Tibial artery (tissue), 4 donors: ENCODE data around the gene PIP4K2C.

Experiments
- DNase-seq, 2 donors: peaks; one replicate each; pipeline ENCODE4 v3.0.0-alpha.2; 2019
- H3K27ac ChIP-seq, 2 donors: fragments of 200-600 bp; sonication (generic) in 1 of 2; 1 replicate in 1 of 2; 2 replicates in 1 of 2; pipeline ENCODE4 v1.5.1; 2018 to 2019; ENCODE audit warnings: mild to moderate bottlenecking in 1 of 2
- H3K27me3 ChIP-seq, 2 donors: fragments of 200-600 bp; sonication (generic) in 1 of 2; one replicate each; pipeline versions ENCODE4 v1.5.1 to v1.6.0; 2016 to 2019
- H3K36me3 ChIP-seq, 3 donors: fragments of 200-600 bp; sonication (generic) in 2 of 3; one replicate each; pipeline ENCODE4 v1.5.1; 2016 to 2019; ENCODE audit warnings: mild to moderate bottlenecking in 2 of 3
- H3K4me1 ChIP-seq, 4 donors: fragments of 200-600 bp; sonication (generic) in 2 of 4; 1 replicate in 3 of 4; 2 replicates in 1 of 4; pipeline ENCODE4 v1.5.1; 2016 to 2019
- H3K4me3 ChIP-seq, 2 donors: fragments of 200-600 bp; sonication (generic) in 1 of 2; 1 replicate in 1 of 2; 2 replicates in 1 of 2; pipeline ENCODE4 v1.5.1; 2018 to 2019; ENCODE audit warnings: mild to moderate bottlenecking in 2 of 2
- H3K9me3 ChIP-seq, 3 donors: fragments of 200-600 bp; sonication (generic) in 1 of 3; one replicate each; pipeline ENCODE4 v1.5.1; 2016 to 2019
- CTCF ChIP-seq, 2 experiments: fragments of 200-600 bp in 1 of 2; fragments of 450-650 bp in 1 of 2; IDR thresholded peaks; one replicate each; pipeline ENCODE4 v1.5.1; 2017 to 2019; ENCODE audit warnings: antibody characterized with exemption in 2 of 2, mild to moderate bottlenecking in 1 of 2, moderate library complexity in 1 of 2
- intact Hi-C: fragments of 100-400 bp; cut with DNase I; formaldehyde crosslinking; loops from one replicate; pipeline ENCODE4 v1.15.0; 2023; ENCODE audit warnings: low total_unique reads

PIP4K2C gene

GRCh38 chr12:57603324-57603723 is 12.3 kb downstream of the PIP4K2C start:
- Histone ChIP-seq H3K27me3 (no peaks in the 10 kb centered on the region), H3K36me3 (peaks cover 14 to 64% (median 35%) of the 10 kb centered on the region in 3 donors), H3K4me3 (peak overlapping the region in 1 of 2 donors; percentile 89), H3K4me1 (peaks cover 0 to 29% (median 19%) of the 10 kb centered on the region in 4 donors), H3K27ac (peak overlapping the region; percentile 99 to 100), H3K9me3 (no peaks in the 10 kb centered on the region)
- TF ChIP-seq CTCF (IDR thresholded peaks at IDR 0.05): no peak
- intact Hi-C loops: no loop called here
- no peak for DNase-seq

- Histone ChIP-seq H3K27me3 (no peaks in the 10 kb centered on the region), H3K9me3 (no peaks in the 10 kb centered on the region), H3K4me1 (peaks cover 0 to 32% (median 20%) of the 10 kb centered on the region in 4 donors), H3K36me3 (peaks cover 14 to 64% (median 33%) of the 10 kb centered on the region in 3 donors), H3K4me3 (peak overlapping the region; percentile 83 to 89), H3K27ac (peak overlapping the region; percentile 99 to 100)
- DNase-seq: peak; percentile 72 to 93
- no peak for TF ChIP-seq CTCF (IDR thresholded peaks at IDR 0.05)
- intact Hi-C loops: no loop called here
Measured at GRCh38 chr12:57603815-57604453, 12.9 kb downstream of the PIP4K2C start.

GRCh38 chr12:57604454-57604991 is 13.5 kb downstream of the PIP4K2C start, which contains the start of gene DTX3:
Gene DTX3, plus strand, starts transcription at chr12:57604824. Its CDS starts 1,694 bp downstream, at chr12:57606518.
- peak within 1 kb of the TSS; percentile 99 to 100 for H3K27ac ChIP-seq
- H3K4me1 ChIP-seq: peaks cover 0 to 38% (median 26%) of the 10 kb centered on the region in 4 donors
- no peaks in the 10 kb centered on the region for H3K9me3 ChIP-seq
- peaks cover 12 to 58% (median 27%) of the 10 kb centered on the region in 3 donors for H3K36me3 ChIP-seq
- no peak for TF ChIP-seq CTCF (IDR thresholded peaks at IDR 0.05)
- peak; percentile 59 to 83 for DNase-seq
- no peaks in the 10 kb centered on the region for H3K27me3 ChIP-seq
- intact Hi-C loops: no loop called here
- peak within 1 kb of the TSS; percentile 83 to 89 for H3K4me3 ChIP-seq

- H3K9me3 ChIP-seq: no peaks in the 10 kb centered on the region
- peak overlapping the region; percentile 83 to 89 for H3K4me3 ChIP-seq
- H3K36me3 ChIP-seq: peaks cover 8 to 51% (median 20%) of the 10 kb centered on the region in 3 donors
- no peaks in the 10 kb centered on the region for H3K27me3 ChIP-seq
- H3K4me1 ChIP-seq: peaks cover 0 to 45% (median 33%) of the 10 kb centered on the region in 4 donors
- intact Hi-C loops: no loop called here
- TF ChIP-seq CTCF (IDR thresholded peaks at IDR 0.05): no peak
- DNase-seq: peak; percentile 65 to 89
- H3K27ac ChIP-seq: peak overlapping the region; percentile 99 to 100
Measured at GRCh38 chr12:57604992-57605810, 14.2 kb downstream of the PIP4K2C start.

- no peak for DNase-seq
- Histone ChIP-seq H3K4me1 (peaks cover 0 to 48% (median 35%) of the 10 kb centered on the region in 4 donors), H3K27ac (peak overlapping the region; percentile 99 to 100), H3K4me3 (peak overlapping the region; percentile 83 to 89), H3K9me3 (no peaks in the 10 kb centered on the region), H3K36me3 (peaks cover 3 to 45% (median 13%) of the 10 kb centered on the region in 3 donors), H3K27me3 (no peaks in the 10 kb centered on the region)
- intact Hi-C loops: no loop called here
- no peak for TF ChIP-seq CTCF (IDR thresholded peaks at IDR 0.05)
Measured at GRCh38 chr12:57605811-57606311, 14.9 kb downstream of the PIP4K2C start.
